Measurements from ENCODE around the gene PET100. TPM values are rescaled to one million over a fixed set of nuclear protein-coding genes. Genes with fewer than 3 reads are reported as not detected.

The PET100 gene
- total and polyA plus RNA-seq, 2 donors from 2014 or later = 112 to 181 TPM

- intact Hi-C loops (cut with DNase I) = no loop called here
- H3K9ac ChIP-seq (ENCODE audit: low read length in 3 of 3) = no peak overlapping the region
- H3K27me3 ChIP-seq (ENCODE audit: control insufficient read depth, insufficient read depth, low read length) = no peaks in the 10 kb centered on the region
- DNase-seq (peak in 1 of 5 donors; percentile 33), FAIRE-seq (no peak)
- H3K4me1 ChIP-seq (ENCODE audit: control insufficient read depth in 2 of 3, insufficient read depth in 2 of 3, low read depth in 1 of 3, low read length in 3 of 3) = no peaks in the 10 kb centered on the region
- no peaks in the 10 kb centered on the region for H3K9me3 ChIP-seq (ENCODE audit: control insufficient read depth in 2 of 3, insufficient read depth in 1 of 3, low read length in 3 of 3)
- no peak overlapping the region for H3K27ac ChIP-seq (ENCODE audit: low read depth in 2 of 2, low read length in 2 of 2)
- H3K36me3 ChIP-seq (ENCODE audit: control insufficient read depth in 2 of 3, insufficient read depth in 3 of 3, low read length in 3 of 3) = no peaks in the 10 kb centered on the region
- TF ChIP-seq CTCF (IDR thresholded peaks at IDR 0.05; ENCODE audit: borderline replicate concordance, extremely low read depth, insufficient read depth) = no peak
- no peak overlapping the region for H3K4me3 ChIP-seq (ENCODE audit: low read length in 3 of 3)
These were observed 28.7 kb downstream of the PET100 start for GRCh38 chr19:7658219-7658686.

- TF ChIP-seq CTCF (IDR thresholded peaks at IDR 0.05; ENCODE audit: borderline replicate concordance, extremely low read depth, insufficient read depth) = no peak
- intact Hi-C loops (cut with DNase I) = no loop called here
- no peak for FAIRE-seq
- Histone ChIP-seq H3K27ac (ENCODE audit: low read depth in 2 of 2, low read length in 2 of 2) (no peak overlapping the region), H3K36me3 (ENCODE audit: control insufficient read depth in 2 of 3, insufficient read depth in 3 of 3, low read length in 3 of 3) (no peaks in the 10 kb centered on the region), H3K4me1 (ENCODE audit: control insufficient read depth in 2 of 3, insufficient read depth in 2 of 3, low read depth in 1 of 3, low read length in 3 of 3) (no peaks in the 10 kb centered on the region), H3K27me3 (ENCODE audit: control insufficient read depth, insufficient read depth, low read length) (no peaks in the 10 kb centered on the region), H3K9me3 (ENCODE audit: control insufficient read depth in 2 of 3, insufficient read depth in 1 of 3, low read length in 3 of 3) (no peaks in the 10 kb centered on the region), H3K9ac (ENCODE audit: low read length in 3 of 3) (no peak overlapping the region), H3K4me3 (ENCODE audit: low read length in 3 of 3) (no peak overlapping the region)
- no peak for DNase-seq
These were observed 32.3 kb downstream of the PET100 start for GRCh38 chr19:7661744-7662538.

- Histone ChIP-seq H3K27me3 (ENCODE audit: control insufficient read depth, insufficient read depth, low read length) (no peaks in the 10 kb centered on the region), H3K9ac (ENCODE audit: low read length in 3 of 3) (no peak overlapping the region), H3K27ac (ENCODE audit: low read depth in 2 of 2, low read length in 2 of 2) (no peak overlapping the region), H3K4me1 (ENCODE audit: control insufficient read depth in 2 of 3, insufficient read depth in 2 of 3, low read depth in 1 of 3, low read length in 3 of 3) (no peaks in the 10 kb centered on the region), H3K36me3 (ENCODE audit: control insufficient read depth in 2 of 3, insufficient read depth in 3 of 3, low read length in 3 of 3) (no peaks in the 10 kb centered on the region), H3K4me3 (ENCODE audit: low read length in 3 of 3) (no peak overlapping the region), H3K9me3 (ENCODE audit: control insufficient read depth in 2 of 3, insufficient read depth in 1 of 3, low read length in 3 of 3) (no peaks in the 10 kb centered on the region)
- FAIRE-seq = no peak
- no peak for DNase-seq
- intact Hi-C loops (cut with DNase I) = no loop called here
- TF ChIP-seq CTCF (IDR thresholded peaks at IDR 0.05; ENCODE audit: borderline replicate concordance, extremely low read depth, insufficient read depth) = no peak
These were observed 33.1 kb downstream of the PET100 start for GRCh38 chr19:7662657-7663056.
